Activated CD4-positive, alpha-beta T cell treated with anti-CD3 and anti-CD28 coated beads, Interleukin-2, Interleukin-6, amounts not matched to agents 100 ng/mL and 50 ng/mL, durations not matched to agents 16 hours and 8 hours (primary cell): ENCODE results near the gene COL18A1.
"Not testable (repeated sequence)": the region's sequence is repeated elsewhere in the genome, so short reads cannot be mapped to it uniquely, and the experiment has no call there.

Experiments used
- DNase-seq: peaks from one replicate; pipeline ENCODE4 v3.0.0-alpha.2; 2020

Gene COL18A1

DNA sequence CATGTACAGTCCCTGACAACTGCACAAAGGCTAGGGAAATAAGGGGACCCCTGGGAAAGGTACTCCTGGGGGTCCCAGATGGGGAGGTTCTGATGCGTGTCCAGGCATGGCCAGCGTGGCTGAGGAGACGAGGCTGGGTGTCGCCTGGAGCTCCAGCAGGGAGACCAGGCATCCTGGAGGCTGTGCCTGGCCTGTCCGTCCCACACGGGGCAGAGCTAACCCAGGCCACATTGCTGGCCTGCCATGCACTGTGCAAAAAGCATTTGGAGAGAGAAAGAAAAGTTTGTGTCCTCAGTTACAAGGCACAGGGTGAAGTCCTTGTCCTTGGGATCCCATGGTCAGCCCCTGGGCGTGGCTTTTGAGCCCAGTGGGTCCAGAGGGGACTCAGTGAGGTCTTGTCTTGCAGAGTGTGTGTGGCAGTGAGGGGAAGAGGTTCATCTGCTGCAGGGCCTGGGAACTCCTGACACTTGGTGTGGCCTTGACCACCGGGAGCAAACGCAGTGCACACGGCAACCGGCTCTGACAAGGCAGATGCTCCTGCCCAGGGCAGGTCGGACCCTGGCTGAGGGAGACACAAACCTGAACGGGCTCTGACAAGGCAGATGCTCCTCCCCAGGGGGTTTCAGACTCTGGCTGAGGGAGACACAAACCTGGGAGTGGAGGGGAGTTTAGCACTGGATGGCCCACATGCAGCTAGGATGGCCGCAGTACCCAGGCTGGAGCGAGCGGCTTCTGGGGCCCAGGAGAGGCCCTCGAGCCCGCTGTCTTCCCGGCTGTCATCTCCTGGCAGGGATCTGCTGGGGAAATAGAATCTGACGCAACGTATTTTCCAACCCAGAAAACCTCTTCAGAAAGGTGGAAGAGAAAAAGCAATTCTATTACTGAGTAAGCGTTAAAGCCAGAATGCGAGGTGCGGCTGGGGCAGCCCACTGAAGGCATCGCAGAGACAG lies 37.3 kb upstream of the COL18A1 start:
- no peak for DNase-seq

DNA sequence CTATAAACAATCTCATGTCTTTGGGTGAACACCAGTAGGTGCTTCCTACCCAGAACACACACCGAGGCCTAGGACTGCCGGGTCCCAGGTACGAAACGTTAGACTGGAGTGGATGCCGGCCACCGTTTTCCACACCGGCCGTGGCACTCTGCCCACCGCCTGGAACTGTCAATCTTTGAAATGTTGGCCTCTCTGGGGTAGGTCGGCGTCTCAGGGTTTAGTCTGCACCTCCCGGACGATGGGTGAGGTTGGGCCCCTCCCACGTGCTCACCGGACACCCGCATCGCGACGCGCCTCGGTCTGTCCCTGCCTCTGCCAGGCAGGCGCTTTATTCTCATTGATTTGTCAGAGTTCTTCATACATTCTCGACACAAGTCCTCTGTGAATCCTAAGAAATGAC lies 35.9 kb upstream of the COL18A1 start:
- not testable (repeated sequence) for DNase-seq

DNA sequence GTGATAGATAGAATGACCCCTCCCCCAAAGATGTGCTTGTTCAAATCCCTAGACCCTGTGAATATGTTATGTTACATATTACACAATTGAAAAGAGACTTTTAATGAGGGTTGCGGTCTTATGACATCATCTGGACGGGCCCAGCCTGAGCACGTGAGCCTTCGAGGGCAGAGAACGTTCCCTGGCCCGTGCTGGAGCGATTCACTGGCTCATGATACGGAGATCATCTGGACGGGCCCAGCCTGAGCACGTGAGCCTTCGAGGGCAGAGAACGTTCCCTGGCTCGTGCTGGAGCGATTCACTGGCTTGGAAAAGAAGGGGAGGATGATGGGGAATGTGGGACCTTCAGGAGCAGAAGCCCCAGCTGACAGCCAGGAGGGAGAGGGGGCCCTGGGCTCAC lies 34.4 kb upstream of the COL18A1 start:
- DNase-seq = no peak

DNA sequence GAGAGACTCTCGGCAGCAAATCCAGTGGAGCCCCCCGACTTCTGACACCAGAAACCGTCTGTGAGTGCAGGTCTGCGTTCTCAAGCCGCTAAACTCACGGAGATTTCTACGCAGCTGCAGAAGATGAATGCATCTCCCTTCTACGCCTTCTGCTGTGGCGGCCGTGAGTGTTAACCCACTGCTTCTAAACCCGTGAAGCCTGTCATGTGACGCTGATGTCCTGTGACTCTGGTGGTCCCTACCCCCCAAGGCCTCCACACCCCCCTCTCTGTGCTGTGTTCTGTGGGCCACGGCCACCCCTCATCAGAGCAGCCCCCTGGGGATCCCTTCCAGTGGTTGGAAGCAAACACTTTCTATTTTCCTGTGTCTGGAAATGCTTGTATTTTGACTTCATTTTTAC lies 33.9 kb upstream of the COL18A1 start:
- no peak for DNase-seq

DNA sequence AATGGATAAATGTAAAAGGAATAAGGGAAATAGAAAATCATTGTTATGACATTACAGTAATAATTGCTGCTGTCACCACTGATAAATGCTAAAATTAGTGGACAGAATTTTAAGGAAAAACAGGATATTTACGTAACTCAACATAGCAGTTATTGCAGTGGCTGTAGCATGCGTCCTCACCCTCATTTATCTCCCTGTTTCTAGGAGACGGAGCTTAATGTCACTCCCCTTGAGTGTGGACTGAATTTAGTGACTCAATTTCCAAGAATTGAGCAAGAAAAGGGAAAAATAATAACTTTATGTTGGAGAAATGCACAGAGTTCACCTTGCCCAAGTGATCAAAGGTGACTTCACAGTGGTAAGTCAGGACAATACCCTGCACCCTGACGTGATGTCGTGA lies 33.3 kb upstream of the COL18A1 start:
- no peak for DNase-seq

DNA sequence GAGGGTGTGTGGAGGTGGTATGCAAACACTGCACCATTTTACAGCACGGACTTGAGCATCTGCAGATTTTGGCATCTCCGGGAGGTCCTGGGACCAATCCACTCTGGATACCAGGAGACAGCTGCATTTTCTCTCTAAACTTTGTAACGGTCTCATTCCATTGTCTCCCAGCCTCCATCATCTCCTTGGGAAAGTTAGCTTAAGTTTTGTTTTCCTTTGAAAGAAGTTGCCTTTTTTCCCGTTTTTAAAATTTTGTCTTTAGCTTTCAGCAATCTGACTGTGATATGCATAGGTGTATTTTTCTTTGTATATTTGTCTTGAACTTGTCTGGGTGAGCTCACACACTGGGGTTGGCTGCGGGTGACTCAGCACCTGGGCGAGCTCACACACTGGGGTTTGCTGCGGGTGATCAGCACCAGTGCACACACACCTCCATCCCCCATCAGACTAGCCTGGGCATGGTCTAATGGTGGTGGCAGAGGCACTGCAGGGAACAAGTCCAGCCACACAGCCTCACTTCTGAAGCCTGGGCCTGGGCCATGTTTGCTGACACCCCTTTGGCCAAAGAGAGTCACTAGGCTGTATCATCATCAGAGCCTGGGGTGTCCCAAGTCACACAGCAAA lies 32.1 kb upstream of the COL18A1 start:
- no peak for DNase-seq

DNA sequence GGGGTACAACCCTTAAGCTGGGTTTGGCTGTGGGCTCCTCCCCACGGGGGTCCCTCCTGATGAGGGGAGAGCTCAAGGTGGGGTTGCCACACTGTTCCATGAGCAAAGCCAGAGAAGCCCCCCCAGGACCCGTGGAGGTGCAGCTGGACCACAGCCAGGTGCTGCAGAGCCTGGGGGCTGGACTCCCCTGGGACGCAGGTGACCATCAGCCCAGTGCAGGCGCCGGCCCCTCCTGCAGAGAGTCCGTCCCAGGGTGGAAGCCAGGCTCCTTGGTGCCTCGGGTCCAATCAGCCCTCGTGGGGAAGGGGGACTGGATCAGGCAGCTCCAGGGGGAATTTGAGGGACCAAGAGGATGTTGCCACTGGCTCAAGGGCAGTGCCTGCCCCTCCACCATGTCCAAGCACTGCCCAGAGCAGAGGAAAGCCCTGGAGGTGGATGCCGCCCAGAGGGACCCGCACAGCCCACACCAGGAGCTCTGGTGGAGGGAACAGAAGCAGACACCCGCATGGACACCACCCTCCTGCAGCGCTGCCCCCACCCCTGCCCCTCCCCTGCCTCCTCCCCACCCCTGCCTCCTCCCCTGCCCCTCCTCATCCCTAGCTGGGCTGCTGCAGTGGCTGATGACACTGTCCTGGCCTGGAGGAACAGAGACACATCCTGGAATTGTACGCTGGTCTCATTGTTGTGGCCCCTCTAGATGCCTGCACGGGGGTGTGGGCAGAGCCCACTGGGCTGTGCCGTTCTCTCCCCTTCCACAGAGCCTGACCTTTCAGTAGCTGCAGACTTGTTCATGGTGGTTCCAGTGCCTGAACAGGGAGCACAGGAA lies 30.8 kb upstream of the COL18A1 start:
- no peak for DNase-seq

DNA sequence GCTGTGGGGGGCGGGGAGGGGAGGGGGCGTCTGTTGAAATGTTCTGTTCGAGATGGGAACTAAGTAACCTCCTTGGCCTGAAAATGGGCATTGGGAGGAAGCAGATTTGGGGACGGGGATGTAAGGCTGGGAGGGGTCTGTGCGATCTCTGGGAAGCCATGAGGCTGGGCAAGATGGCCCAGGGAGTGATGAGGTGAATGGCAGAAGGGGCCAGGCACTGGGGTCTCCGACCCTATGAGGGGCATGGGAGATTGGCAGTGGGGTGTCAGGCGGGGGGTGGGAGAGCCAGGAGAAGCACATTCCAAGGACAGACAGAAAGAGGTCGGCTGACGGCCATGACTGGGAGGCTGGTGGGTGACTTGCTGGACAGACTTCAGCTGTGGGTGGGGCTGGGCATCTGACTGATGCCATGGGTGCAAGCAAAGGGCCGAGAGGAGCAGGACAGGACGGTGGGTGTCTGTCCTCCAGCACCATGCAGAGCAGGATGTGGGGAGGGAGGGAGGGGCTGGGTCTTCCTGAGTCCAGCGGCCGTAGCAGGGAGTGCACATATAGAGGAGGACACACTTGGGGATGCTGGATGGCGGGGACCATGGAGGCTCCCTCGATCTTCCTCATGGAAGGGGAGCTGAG lies 30.0 kb upstream of the COL18A1 start:
- DNase-seq = no peak

DNA sequence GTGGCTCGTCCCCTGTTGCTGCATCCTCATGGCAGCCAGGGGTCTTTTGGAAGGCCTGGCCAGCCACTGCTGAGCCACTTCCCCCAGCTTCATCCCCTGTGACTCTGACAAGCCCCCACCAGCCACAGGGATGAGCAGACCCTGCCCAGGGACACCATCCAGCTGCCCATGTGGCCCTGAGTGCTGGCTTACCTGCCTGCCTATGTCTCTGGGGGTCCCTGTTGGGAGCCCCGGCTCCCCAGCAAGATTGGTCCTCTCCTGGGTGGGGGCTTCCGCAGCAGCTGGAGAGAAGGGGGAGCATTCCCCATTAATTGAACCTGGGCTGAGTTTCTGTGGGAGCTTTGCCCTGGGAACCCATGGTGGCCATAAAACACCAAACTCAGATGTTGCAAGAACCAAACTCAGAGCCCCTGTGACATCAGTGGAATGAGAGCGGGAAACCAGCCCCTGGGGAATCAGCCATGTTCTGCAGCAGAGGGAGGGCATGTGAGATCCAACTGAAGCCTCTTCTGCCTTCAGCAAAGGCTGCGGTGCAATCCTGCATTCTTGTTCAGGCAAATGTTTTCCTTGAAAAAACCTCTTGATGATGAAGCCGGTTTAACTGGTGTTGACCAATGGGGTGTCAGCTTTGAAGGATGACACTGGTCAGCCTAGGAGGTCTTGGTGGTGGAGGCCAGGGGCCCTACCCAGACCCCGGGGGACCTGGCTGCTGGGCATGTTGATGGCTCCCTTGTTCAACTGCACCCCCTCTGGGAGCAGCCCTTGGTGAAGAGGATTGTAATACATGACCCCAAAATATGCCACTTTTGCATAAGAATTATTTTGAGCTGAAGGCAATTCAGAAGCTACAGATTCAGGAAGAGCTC lies 28.3 kb upstream of the COL18A1 start:
- no peak for DNase-seq

DNA sequence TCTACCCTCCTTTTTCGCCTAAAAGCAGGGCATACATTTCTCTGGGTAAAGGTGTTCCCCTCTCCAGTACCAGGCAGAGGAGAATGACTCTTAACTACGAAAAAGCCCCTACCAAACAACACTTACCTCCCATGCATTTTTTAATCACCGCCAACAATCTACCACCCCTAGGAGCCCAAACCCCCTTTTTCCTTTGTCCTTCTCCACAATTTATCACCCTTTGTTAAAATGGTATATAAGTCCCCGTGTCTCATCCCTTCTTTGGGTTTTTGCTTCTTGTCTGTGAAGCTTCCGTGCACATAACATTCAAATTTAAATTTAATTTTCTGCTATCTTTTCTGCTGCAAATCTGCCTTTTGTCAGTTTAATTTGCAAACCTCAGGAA lies 27.6 kb upstream of the COL18A1 start:
- no peak for DNase-seq

DNA sequence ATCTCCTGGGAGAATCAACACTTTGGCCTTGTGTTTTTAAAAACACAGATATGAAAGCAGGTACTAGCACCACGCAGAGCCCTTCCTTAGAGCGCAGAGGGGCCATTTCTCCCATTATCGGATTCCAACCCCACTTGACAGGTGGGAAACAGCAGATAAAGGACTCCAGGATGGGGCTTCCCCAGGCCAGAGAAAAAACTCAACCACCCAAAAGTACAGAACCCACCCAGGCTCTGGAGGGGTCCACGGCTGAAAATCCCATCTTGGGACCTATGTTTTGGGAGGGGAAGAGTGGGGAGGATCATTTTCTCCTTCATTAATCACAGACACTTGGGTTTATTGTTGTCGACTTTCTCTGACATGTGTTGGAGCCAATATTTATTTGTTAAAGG lies 27.1 kb upstream of the COL18A1 start:
- no peak for DNase-seq

DNA sequence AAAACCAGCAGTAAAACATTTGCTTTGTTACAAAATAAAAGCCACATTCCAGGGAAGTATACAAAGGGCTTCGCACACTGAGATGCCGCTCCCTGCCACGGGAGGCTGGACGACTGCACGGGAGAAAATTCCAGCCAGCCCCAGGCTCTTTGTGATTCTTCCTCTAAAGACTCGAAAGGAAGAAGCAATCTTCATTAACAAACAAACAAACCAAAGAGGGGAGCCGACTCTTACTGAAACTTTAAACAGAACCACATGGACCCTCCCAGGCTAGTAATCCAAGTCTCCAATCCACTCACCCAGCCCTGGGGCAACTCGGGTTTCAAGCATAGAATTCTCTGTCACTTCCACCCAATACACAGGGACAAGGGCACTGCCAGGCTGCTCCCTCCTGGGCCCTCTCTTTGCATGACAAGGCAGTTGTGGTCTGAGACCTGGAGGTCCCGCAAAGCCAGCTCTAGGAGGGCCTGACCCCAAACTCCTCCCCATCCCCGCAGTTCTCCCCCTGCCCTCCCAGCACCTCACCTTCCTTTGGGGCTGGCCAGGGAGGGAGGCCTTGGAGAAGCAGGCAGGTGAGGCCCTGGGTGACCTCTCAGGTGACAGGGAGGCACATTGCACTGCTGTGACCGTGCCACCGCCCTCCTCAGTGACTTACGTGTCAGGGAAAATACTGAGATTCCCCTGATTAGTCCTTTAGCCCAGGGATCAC lies 26.6 kb upstream of the COL18A1 start:
- DNase-seq = no peak

DNA sequence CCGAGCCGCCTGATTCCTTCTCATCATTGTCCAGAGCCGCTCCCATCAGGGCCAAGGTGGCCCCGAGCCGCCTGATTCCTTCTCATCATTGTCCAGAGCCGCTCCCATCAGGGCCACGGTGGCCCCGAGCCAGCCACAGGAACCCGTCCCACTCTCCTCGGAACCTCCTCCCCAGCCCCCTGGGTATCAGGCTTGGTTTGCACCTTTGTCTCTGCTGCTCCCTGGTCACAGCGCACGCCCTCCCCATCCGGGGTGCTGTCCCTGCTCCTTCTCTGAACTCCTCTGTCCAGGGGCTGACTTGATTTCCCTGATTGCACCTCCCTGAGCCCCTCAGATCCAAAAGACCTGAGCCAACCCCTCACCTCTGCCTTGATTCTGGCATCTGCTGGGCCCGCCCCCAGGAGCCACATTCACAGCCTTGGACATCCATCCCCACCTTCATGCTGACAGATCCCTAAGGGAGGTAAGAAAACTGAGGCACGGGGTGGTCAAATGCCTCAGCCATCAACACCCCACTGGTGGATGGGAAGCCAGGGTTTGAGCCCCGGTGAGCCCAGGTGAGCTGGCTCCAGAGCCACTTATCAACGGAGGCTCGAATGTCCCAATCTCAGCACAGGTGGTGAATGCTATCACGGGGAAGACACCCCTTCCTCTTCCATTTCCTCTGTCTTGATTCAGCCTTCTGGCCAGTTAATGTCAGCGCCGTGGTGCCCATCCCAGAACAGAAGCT lies 25.6 kb upstream of the COL18A1 start:
- DNase-seq = no peak

DNA sequence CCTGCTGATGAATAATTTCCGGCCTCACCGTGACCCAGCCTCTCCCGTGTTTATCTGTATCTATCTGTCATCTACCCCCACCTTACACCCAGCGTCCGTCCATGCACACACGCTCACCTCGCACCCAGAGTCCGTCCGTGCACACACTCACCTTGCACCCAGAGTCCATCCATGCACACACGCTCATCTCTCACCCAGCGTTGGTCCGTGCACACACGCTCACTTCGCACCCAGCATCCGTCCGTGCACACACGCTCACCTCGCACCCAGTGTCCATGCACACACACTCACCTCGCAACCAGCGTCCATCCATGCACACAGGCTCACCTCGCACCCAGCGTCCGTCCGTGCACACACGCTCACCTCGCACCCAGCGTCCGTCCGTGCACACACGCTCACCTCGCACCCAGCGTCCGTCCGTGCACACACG lies 25.0 kb upstream of the COL18A1 start:
- DNase-seq = no peak

DNA sequence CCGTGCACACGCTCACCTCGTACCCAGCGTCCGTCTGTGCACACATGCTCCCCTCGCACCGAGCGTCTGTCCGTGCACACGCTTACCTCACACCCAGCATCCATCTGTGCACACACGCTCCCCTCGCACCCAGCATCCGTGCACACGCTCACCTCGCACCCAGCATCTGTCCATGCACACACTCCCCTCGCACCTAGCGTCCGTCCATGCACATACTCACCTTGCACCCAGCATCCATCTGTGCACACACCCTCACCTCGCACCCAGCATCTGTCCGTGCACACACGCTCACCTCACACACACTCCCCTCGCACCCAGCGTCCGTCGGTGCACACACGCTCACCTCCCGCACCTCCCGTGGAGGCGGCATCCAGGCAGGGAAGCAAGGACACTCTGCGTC lies 24.4 kb upstream of the COL18A1 start:
- DNase-seq = no peak

DNA sequence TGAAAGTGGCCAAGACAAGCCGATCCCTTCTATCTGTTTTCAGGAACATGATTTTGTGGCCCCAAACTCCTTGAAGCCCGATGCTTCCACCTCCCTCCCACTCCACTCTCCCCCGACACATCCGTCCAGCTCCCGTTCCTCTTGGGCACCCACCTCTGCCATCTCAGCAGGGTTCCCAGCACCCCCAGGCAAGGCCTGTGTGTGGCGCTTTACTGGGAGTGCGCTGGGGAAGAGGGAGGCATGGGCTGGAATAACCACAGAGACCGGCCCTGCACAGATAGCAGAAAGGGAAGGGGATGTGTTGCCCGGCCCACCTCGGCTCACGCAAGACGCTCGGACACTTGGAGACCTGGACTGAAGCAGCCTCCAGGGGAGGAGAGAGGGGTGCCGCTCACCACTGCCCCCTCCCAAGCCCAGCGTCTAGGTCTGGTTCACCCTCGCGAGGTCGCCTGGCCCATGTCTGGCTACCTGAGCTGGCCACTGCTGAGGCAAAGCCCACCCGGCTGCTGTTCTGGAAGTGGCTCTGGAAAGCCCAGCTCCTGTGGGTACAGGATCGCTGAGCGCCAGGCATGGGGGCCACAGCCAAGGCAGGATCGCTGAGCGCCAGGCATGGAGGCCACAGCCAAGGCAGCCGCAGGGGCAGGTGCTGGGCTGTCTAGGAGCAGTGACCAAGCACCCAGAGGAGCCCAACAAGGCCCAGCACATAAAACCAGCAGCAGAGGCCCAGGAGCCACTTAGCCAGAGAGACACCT lies 23.8 kb upstream of the COL18A1 start:
- DNase-seq = no peak

DNA sequence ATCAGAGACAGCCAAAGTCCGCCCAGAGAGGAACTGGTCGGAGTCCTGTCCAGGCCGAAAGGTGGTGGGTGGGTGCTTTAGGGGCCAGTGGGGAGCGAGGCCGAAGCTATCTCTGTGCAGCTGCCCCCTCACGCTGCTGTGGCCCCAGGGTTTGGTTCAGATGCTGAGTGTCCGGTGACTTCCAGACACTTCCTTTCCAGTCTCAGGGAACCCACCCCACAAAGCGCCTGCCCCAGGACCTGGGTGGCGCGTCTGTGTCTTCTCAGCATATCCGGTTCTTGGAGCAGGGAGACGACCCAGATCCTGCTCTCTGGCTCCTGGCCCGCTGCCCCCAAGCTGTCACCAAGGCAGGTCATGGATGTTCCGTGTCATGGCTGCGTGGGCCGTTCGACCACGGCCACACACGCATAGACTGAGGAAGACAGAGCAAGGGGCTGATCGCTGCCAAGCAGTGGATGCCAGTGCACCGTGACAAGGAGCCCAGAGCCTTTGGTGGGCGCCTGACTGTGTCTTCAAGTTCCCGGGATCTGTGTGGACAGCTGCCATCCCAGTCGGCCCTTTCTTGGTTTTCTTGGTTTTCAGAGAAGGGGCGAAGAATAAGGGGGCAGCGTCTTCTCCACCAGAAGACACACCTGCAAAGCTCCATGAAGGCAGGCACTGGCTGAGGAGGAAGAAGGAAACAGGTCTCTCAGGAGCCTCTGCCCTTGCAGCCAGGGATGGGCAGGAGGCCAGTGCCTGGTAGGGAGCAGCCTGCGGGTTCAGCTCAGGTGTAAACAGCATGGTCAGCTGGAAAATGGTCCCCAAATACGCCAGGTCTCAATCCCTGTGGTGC lies 22.9 kb upstream of the COL18A1 start:
- DNase-seq = no peak

DNA sequence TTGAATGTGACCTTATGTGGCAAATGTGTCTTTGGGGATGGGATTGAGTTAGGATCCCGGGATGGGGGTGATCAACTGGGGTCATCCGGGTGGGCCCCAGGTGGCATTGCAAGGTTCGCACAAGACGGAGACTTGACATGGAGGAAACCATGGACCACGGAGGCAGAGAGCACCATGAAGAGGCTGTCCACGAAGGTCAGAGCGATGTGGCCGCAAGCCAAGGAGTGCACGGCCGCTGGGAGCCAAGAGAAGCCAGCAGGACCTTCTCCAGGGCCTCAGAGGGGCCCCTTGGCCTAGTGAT lies 22.3 kb upstream of the COL18A1 start:
- DNase-seq = no peak

DNA sequence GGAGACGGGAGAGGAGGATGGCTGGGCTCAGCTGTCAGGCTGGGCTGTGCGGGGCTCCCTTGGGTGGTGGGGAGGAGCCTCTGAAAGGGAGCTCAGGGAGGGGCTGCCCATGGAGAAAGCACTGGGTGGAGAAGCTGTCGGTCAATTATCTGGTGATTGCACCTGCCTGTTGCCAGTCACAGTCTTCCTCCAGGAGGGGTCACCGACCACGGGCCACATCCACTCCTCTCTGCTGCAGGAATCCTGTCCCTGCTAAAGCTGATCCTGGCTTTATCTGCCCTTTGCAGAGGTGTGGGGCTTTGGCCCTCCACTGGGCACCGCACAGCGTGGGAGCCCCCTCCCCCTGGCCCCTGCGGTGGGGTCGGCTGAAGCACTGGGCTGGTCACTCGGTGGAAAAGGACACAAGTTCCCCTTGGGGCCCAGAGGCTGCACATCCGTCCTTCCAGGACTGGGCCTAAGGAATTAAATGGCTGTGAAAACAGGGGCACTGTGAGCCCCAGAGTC lies 21.8 kb upstream of the COL18A1 start:
- DNase-seq = no peak
